HepG2 (cell line): Measurements from ENCODE around the gene P3H3. TPM values are rescaled to one million over a fixed set of nuclear protein-coding genes. Genes with fewer than 3 reads are reported as not detected.

Source experiments
- ARNTL ChIP-seq: sonication (generic); formaldehyde crosslinking; IDR thresholded peaks from 2 replicates; pipeline ENCODE4 v1.4.0; 2020; ENCODE audit warnings: mild to moderate bottlenecking, missing genetic modification reagents
- BCLAF1 ChIP-seq: fragments of 450-650 bp; IDR thresholded peaks from 2 replicates; pipeline ENCODE4 v1.6.1; 2017; ENCODE audit warnings: mild to moderate bottlenecking
- CERS6 ChIP-seq: sonication (generic); formaldehyde crosslinking; IDR thresholded peaks from 2 replicates; pipeline ENCODE4 v1.5.0; 2020; ENCODE audit warnings: missing genetic modification reagents
- KDM6A ChIP-seq: IDR thresholded peaks from 2 replicates; pipeline ENCODE4 v1.6.1; 2016; ENCODE audit warnings: low read depth
- PPARG ChIP-seq: conservative IDR thresholded peaks from 2 replicates; pipeline ENCODE4 v1.6.1; 2016; ENCODE audit warnings: missing biosample characterization, missing genetic modification reagents
- SALL1 ChIP-seq: sonication (generic); formaldehyde crosslinking; IDR thresholded peaks from 2 replicates; pipeline ENCODE4 v1.8.0; 2022; ENCODE audit warnings: mild to moderate bottlenecking, missing genetic modification reagents
- ZBTB7B ChIP-seq: sonication (generic); formaldehyde crosslinking; IDR thresholded peaks from 2 replicates; pipeline ENCODE4 v1.4.0; 2020; ENCODE audit warnings: missing genetic modification reagents
- ZNF558 ChIP-seq: sonication (generic); formaldehyde crosslinking; IDR thresholded peaks from 2 replicates; pipeline ENCODE4 v1.9.0; 2022; ENCODE audit warnings: mild to moderate bottlenecking, missing genetic modification reagents, borderline replicate concordance
- ZNF7 ChIP-seq: IDR thresholded peaks from 2 replicates; pipeline ENCODE4 v1.6.1; 2016; ENCODE audit warnings: missing biosample characterization, missing genetic modification reagents
- polyA plus RNA-seq, 8 experiments: library from polyadenylated mRNA; depleted of rRNA in 3 of 8; stranded (reverse) in 7 of 8; unstranded in 1 of 8; fragments of >200 nt; fragmentation: Illumina TruSeq in 4 of 8; extraction: Trizol in 4 of 8; gene quantifications; 2 replicates each; pipeline versions ENCODE4 v1.2.1 to v1.2.3, GENCODE V29; 2011 to 2016; ENCODE audit warnings: low read depth in 4 of 8, missing spikeins in 1 of 8, mixed read lengths in 1 of 8; ENCODE audit not compliant: insufficient read depth in 1 of 8
- total RNA-seq, 5 experiments: library from RNA; depleted of rRNA; stranded (reverse); fragments of >200 nt; fragmentation: Illumina TruSeq; extraction: Trizol; gene quantifications; 2 replicates each; pipeline ENCODE4 v1.2.3, GENCODE V29; 2016; ENCODE audit warnings: low read depth in 1 of 5

Gene P3H3
- total and polyA plus RNA-seq, 2 of the 13 experiments (the other 11 are each of a cell fraction or from before 2014, with no cell fraction given), result 20.1 to 20.5 TPM

GRCh38 chr12:6779708-6780432 is 48.3 kb upstream of the P3H3 start (continued):
- TF ChIP-seq CERS6 (CRISPR knock-in tag), result no peak
- TF ChIP-seq ZNF558 (CRISPR knock-in tag), result no peak
- TF ChIP-seq ARNTL (CRISPR knock-in tag), result peak; percentile 77; the same call in 1 of the 2 replicates
- TF ChIP-seq ZBTB7B (CRISPR knock-in tag), result no peak
- no peak for TF ChIP-seq BCLAF1
- TF ChIP-seq ZNF7 (CRISPR knock-in tag), result no peak
- TF ChIP-seq SALL1 (CRISPR knock-in tag), result peak; percentile 86
- TF ChIP-seq KDM6A (CRISPR knock-in tag), result 0 out of 2 replicates have a peak, but pooled peaks have one; percentile 30
- TF ChIP-seq PPARG, result no peak
